GM19035 (cell line): Measurements from ENCODE around the gene COL18A1.
A peak's percentile ranks its signal among the peaks of the same experiment; 100 is the strongest.

Source experiments
- ATAC-seq: cut with Tn5 transposase; IDR thresholded peaks from one replicate; pipeline ENCODE4 v1.9.1; 2021; ENCODE audit not compliant: unreplicated experiment

The COL18A1 gene

DNA sequence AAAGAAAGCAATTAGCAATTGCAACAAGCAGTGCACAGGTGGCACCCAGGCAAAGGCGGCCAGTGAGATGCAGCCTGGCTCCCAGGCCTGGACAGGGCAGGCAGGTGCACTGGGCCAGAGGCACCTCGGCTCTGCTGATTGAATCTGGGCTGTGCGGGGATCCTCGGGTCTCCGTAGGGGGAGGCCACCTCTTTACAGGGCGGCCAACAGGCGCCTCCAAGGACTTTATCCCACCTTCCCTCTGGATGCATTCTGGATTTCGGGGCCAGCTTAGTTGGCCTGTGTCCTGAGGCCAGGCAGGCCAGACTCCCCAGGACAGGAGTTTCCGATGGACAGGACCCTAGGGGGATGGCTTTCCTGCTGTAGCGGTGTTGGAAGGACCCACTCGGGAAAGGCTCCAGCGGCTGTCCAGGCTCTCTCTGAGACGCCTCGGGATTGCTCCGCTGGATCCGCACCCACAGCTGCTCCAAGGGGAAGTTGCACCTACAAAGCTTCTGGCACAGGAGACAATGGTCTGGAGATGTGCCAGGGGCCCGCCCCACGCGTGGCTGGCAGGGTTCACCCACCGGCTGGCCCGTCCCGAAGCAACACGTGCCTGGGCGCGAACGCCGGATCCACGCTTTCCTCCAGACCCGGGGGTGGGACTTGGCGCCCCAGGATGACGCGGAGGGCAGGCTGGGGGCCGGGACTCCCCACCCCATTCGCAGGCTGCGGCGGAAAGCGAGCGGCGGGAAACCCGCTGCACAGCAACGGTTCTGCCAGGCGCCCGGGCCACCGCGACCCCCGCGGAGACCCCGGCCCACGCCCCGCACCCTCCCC is 136.5 kb downstream of the COL18A1 start:
- peak; percentile 60 for ATAC-seq

DNA sequence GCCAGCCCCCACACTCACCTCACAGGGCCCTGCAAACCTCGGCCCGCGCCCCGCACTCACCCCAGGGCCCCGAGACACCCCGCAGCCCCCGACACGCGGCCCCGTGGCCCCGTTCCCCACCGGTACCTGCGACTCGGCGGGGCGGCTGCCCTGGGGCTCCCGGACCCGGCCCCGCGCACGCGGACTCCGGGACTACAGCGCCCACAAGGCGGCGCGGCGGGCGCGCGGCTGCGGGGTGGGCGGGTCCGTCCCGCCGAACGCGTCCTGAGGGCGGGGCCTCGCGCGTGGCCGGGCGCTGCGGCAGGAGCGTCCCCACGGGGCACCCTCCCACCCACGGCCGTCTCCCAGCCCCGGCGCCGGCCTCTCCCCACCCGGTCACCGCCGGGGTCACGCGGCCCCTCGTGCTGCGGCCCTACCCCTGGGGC is 137.3 kb downstream of the COL18A1 start, which contains the start of gene SLC19A1:
Gene SLC19A1, minus strand, starts transcription at position 199 of the 425 bp plus-strand sequence. CDS start 4,481 bp downstream, outside the sequence.
- peak; percentile 69 for ATAC-seq

DNA sequence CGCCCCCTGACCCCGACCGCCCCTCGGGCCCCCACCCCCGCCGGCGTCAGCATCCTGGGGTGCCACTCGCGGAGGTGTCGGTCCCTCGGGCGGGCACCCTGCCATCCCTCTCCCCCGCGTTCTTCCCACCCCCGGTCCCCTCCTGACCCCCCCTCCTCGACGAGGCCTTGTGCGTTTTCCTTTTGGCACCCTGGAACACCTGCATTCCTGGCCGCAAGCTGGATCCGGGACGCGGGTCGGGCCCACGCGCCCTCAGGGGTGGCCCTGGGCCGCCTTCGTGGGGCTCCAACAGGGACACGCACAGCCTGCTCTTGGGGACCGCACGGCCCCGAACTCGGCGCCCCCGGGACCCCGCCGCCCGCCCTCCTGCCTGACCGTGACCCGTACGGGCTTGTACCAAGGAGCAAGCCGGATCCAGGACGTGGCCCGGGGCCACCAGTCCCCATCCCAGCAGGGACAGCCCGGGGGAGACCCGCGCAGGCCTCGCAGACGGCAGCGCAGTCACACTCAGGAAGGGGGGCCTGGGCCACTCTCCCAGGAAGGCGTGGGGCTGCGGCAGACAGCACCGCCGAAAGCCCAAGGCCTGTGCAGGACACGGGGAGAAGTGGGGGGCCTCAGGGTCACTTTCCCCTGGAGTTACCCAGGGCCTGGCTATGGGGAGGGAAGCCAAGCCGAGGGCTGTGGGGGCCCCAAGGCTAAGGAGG is 137.9 kb downstream of the COL18A1 start:
- no peak for ATAC-seq

DNA sequence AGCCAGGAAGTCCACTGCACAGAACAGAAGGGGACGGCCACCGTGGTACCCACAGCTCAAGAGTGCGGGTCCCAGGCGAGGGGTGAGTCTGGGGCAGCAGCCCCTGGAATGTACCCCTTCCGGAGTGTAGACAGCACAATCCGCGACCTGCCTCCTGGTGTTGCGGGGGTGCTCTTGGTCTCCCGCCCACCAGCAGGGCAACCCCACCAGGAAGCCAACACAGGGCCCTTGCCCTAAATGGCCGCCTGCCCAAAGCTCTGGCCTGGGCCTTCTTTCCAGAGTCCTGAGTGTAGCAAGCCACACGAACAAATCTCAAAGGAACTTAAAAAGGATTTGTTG is 138.4 kb downstream of the COL18A1 start:
- no peak for ATAC-seq

DNA sequence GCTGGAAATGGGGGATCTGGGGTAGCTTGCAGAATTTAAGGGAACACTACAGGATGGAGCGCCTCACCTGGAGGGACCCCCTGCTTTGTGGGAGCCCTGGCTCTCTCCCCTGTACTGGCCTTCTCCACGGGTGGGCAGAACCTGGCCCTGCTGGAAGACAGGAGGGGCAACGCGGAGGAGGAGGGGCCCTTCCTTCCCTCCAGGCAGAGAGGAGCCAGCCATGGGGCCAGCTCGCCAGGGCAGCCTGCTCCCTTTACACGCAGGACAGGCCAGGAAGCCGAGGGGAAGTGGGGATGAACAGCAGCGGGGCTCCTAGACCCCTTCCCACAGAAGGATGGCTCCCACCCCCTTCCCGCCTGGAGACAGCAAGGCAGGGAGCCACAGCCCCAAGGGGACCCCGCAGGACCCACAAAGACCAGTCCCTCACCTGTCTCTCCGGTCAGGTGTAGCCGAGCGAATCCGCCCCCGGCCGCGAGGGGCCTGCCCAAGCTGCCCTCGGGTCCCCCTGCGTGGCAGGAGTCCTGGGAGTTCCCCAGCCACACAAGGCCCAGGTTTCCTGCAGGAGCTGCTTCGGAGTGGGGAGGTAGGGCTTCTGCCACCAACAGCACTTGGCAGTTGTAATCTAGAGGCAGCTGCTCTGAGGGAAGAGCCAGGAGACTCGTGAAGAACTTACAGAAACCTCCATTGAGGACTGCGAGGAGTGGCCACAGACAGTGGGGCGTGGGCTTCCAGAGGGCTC is 138.9 kb downstream of the COL18A1 start:
- ATAC-seq, result no peak

DNA sequence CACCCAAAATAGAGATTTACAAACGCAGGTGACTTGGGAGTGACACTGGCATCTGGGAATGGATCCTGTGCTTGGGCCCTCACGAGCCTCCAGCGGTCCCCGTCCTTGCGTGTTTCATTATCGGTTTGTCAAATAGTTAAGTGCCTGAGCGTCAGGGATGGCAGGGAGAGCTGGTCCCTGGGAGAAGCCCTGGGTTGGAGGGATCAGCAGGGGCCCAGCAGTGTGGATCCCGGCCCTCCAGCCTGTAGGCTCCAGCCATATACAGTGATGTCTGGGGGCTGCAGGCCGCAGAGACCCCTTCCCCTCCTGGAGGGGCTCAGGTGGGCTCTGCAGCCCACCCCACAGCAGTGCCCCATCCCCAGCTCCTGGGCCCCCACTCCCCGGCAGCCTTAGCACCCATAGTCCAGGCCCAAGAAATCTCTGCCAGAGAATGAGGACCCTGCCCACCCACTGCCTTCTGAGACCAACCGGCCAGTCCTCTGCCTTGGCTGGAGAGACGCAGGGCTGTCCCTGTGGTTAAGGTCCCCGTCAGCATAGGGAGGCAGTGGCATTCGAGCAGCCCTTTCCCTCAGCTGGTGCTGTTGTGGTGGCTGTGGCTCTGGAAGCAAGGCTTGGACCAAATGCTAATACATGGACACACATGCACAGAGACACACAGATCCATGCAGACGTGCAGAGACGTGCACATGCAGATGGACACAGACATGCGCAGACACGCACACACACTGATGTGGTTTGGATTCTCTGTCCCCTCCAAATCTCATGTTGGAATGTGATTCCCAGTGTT is 139.7 kb downstream of the COL18A1 start:
- no peak for ATAC-seq

DNA sequence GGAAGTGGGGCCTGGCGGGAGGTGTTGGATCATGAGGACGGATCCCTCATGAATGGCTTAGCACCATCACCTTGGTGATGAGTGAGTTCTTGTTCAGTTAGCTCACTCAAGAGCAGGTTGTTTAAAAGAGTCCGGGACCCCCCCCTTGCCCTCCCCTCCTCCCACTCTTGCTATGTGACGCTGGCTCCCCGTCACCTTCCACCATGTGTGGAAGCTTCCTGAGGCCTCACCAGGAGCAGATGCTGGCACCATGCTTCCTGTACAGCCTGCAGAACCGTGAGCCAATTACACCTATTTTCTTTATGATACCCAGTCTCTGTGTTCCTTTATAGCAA is 140.2 kb downstream of the COL18A1 start:
- ATAC-seq, result no peak

DNA sequence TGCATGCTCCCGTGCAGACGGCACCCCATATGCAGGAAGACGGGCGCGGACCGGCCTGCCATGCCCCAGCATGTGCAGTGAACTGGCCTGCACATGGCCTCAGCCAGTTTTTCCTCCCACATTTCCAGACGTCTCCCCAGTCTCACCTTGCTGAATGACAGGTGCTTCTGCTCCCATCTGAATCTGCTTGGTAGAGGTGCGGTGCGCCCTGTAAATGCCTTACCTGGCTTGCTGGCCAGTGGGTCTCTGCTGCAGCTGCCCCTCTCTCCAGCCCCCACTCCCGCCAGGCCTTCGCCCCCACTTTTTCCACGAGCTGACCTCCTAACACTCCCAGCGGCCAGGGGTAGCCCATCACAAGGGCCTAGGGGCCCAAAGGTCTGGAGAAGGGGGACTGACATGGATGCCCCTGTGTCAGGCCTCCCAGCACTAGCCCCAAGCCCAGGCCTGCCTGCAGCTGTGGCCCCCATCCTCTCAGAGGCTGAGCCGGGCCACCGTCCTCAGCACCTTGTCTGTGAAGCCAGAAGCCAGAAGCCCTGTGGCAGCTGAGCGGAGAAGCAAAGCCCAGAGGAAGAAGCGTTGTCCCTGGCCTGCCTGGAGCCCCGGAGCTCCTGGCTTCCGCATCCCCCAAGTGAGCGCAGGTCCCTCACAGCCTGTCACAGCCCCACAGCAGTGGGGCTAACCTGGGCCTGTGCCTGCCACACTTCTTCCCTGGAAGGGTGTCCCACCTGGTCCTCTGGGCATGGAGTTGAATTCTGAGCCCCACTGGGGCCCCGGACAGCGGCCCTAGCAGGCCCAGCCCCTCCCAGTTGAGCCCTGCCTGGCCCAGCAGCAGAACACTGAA is 140.9 kb downstream of the COL18A1 start:
- ATAC-seq, result no peak

DNA sequence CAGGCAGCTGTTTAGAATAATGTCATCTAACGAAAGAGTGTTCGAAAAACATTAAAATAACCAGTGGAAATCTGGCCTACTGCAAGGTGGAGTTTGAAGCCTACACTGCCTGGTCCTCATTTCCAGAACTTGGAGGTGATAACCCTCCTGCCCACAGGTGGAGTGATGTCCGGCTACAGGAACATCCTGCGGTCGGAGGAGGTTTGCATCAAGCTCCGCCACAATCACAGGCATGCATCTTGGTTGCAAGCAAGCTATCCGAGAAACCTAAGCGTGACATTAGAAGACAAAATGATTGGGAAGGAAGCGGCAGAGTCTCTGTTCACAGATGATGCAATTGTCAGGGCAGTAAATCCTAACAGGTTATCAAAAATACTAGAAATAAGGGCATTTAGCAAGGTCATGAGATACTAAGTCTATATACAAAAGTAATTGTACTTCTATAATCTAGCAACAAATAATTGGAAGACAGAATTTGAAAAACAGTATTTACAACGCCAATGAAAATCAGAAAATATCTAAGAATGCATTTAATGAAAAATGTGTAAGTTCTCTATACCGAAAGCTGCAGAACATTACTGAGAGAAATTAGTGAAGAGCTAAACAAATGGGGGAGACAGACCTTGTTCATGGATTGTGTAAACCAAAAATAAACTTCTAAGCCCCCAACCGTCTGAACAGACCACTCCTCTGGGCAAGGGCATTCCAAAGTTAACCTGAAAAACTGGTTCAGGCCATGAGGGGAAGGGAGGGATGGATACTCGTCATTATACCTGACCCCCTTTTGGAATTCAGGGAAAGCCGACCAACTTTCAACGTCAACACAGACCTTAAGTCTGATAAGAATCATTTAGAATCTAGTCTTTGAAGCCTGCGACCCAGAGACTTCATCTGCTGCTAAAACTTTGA is 141.9 kb downstream of the COL18A1 start:
- ATAC-seq, result no peak

DNA sequence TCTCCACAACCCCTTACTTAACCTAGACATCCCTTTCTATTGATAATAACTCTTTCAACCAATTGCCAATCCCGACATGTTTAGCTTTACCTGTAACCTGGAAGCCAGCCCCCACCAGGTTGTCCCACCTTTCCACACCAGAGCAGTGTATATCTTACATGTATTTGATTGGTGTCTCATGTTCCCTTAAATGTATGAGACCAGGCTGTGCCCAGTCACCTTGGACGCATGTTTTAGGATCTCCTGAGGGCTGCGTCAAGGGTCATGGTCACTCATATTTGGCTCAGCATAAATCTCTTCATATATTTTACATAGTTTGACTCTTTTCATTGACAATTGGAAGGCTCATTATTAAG is 142.6 kb downstream of the COL18A1 start:
- ATAC-seq, result no peak

DNA sequence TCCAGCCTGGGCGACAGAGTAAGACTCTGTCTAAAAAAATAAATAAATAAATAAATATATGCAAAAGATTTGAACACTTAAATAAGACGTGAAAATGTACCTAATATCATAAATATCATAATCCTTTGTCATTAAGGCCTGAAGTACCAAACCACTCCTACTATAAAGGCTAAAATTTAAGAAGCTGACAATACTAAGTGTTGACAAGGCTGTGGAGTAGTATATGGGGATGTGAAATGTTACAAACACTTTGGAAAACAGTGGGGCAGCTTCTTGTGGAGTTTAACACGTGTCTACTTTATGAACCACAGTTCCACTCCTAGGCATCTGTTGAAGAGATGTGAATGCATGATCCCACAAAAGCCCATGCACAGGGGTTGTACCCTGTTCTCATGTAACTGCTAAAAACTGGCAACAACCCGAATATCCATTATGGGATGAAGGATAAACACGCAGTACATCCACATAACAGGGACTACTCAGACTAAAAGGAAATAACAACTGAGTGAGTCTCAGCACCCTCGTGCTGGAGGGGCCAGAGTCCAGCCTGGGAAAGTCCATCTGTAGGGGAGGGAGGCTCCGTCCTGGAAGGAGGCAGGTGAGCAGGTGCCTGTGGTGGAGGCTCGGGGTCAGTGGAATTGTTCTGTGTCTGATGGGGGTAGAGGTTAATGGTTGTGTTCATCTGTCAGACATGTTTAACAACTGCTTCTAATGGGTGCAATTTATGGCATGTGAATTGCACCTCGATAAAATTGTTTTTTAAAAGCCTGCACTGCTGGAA is 143.9 kb downstream of the COL18A1 start:
- ATAC-seq, result no peak

DNA sequence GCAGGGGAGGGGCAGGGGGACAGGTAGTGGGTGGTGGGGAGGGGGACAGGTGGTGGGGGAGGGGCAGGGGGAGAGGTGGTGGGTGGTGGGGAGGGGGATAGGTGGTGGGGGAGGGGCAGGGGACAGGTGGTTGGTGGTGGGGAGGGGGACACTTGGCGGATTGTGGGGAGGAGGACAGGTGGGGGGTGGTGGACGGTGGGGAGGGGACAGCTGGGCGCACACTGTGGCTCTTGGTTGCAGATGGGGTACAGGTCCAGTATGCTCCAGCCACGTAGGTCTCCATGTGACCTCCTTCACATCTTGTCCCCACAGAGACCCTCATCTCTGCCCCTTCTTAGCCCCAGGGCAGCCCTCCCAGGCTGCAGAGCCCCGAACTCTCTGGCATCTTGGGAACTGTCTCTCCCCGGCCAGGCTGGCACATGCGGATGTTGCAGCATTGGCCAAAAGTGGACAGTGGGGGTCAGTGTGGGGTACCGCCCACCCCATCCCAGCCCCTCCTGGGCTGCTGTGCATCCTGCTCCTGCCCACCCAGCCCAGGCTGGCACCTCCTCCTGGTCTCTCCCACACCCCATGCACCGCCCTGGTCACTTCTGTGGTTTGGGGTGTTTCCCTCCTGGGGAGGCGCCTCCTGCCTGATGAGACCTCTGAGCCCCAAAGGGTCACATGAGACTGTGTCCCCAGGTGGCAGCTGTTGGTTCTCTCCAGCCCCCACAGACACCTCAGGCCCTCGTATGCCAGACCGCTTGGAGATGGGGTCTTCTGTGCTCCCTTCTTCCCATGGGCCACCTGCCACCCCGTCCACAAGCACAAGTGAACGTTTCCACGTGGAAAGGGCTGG is 144.9 kb downstream of the COL18A1 start:
- ATAC-seq, result no peak

DNA sequence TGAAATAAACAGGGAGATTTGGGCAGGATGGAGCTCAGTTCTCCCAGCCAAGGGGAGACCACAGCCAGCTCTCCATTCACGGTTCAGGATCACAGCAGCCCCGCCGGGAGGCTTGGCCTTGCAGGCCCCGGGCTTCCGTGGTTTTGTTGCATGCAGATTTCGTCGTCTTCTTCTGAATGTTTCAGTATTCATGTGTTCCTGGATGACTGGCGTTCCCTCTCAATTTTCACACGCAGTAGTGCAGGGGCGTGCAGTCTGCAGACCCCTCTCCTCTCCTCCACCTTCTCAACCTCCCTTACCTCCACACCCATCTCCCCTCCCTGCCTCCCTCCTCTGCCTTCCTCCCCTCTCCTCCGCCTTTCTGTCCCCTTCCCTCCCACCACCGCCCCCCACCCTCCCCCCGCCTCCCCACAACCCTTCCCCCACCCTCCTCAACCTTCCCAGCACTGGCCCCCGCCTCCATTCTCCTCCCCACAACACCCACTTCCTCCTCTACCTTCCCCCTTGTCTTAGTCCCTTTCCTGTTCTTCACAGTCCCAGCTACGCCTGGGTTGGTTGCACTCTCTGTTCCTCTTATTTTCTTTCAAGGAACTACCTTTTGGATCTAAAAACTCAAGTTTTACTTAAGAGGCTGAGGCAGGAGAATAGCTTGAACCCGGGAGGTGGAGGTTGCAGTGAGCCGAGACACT is 145.7 kb downstream of the COL18A1 start:
- no peak for ATAC-seq

DNA sequence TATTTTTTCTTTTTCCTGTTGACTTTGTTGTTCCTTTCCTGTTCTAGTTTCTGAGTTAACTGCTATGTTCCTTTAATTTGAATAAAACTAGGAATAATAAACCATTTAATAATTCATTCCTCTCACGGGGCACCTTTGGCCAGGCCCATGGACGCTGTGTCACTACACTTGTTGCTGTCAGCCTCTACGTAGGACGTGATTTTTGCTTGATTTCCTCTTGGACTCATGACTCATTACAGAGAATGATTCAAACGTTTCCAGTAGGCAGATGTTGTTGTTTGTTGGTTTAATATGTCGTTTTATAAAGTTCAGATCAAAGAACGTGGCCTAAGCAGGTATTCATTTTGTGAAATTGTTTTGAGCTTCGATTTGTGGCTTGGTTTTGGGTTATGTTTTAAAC is 146.4 kb downstream of the COL18A1 start:
- no peak for ATAC-seq

DNA sequence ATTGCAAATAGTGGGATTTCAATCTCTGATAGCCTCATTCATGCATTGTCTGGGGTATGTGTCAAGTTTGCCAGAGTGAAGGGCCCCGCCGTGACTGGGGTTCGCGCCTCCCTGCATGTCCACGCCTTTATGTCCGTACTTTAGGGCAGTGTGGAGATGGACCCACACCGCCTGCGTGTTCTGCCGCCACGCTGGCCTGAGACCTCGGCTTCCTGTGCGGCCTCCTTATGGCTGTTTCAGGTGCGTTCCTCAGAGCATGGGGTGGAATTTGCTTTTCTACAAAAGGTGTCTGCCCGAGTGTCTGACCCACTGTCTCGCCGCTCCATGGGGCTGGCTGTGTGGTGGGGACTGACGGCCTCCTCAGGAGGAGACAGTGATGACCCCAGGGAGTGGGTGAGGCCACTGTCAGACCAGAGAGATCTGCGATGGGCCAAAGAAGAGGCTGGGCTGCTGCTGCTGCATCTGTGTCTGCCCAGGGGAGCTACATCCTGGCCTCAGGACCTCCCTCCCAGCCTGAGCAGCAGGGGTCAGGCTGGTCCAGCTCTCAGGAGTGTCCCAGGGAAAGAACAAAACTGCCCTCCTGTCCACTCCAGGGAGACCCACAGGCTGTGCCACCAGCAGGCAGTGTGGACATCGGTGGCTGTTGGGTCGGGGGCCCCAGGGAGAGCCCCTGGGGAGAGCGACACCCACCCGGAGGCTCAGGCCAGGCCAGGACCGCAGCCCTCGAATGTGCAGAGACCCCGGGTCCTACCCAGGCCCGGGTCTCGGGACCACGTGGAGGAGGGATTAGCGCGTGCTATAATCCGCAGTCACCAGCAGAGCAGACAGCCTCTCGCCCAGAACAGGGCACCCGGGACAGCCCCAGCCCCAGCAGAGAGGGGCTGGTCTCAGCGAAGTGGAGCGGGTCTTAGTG is 147.1 kb downstream of the COL18A1 start:
- no peak for ATAC-seq
